NCI-H82 treated with DMSO at 0.1 percent for 48 hours (cell line): ENCODE data around the gene ZCCHC3.
"Not testable (repeated sequence)": the region's sequence is repeated elsewhere in the genome, so short reads cannot be mapped to it uniquely, and the experiment has no call there.

Source experiments
- DNase-seq: peaks from one replicate; lab custom pipeline; 2025; ENCODE audit not compliant: unreplicated experiment; lab: John Stamatoyannopoulos, UW

ZCCHC3 gene, protein sequence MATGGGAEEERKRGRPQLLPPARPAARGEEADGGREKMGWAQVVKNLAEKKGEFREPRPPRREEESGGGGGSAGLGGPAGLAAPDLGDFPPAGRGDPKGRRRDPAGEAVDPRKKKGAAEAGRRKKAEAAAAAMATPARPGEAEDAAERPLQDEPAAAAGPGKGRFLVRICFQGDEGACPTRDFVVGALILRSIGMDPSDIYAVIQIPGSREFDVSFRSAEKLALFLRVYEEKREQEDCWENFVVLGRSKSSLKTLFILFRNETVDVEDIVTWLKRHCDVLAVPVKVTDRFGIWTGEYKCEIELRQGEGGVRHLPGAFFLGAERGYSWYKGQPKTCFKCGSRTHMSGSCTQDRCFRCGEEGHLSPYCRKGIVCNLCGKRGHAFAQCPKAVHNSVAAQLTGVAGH

GRCh38 chr20:297098-297924 is at the start of gene ZCCHC3:
ZCCHC3 (plus strand) TSS chr20:297570; CDS start chr20:297587, 17 bp downstream.
- peak; percentile 74 for DNase-seq

DNA sequence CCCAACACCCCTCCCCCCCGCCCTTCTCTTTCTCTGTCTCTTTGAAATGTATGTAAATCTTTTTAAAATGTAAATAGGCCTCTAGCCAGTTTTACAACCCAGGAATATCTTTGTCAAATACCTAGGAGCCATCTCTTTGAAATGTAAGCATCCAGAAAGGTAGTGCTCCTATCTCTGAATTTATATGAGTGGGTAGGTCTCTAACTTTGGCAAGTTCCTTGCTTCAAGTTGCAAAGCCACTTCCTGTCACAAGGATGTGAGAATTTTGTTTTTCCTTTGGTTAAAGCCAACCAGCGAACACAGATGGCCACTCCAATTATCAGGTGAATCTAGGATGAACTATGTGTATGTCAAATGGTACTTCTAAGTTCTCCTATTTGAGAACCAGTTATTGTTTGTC is 46.0 kb upstream of the ZCCHC3 start:
- DNase-seq: no peak

- no peak for DNase-seq
These were observed 44.6 kb upstream of the ZCCHC3 start for GRCh38 chr20:252801-253200.

- DNase-seq: not testable (repeated sequence)
These were observed 43.9 kb upstream of the ZCCHC3 start for GRCh38 chr20:253447-253846.

- DNase-seq: no peak
These were observed 40.0 kb upstream of the ZCCHC3 start, which contains the start of gene DEFB132 for GRCh38 chr20:257419-257818. DEFB132 (plus strand) TSS chr20:257724; CDS start chr20:257779, 55 bp downstream.

- no peak for DNase-seq
These were observed 39.0 kb upstream of the ZCCHC3 start for GRCh38 chr20:258269-258858.

GRCh38 chr20:258963-259362 is 38.4 kb upstream of the ZCCHC3 start:
- no peak for DNase-seq

GRCh38 chr20:259981-260380 is 37.4 kb upstream of the ZCCHC3 start:
- DNase-seq: no peak

- no peak for DNase-seq
These were observed 33.7 kb upstream of the ZCCHC3 start for GRCh38 chr20:263701-264100.

DNA sequence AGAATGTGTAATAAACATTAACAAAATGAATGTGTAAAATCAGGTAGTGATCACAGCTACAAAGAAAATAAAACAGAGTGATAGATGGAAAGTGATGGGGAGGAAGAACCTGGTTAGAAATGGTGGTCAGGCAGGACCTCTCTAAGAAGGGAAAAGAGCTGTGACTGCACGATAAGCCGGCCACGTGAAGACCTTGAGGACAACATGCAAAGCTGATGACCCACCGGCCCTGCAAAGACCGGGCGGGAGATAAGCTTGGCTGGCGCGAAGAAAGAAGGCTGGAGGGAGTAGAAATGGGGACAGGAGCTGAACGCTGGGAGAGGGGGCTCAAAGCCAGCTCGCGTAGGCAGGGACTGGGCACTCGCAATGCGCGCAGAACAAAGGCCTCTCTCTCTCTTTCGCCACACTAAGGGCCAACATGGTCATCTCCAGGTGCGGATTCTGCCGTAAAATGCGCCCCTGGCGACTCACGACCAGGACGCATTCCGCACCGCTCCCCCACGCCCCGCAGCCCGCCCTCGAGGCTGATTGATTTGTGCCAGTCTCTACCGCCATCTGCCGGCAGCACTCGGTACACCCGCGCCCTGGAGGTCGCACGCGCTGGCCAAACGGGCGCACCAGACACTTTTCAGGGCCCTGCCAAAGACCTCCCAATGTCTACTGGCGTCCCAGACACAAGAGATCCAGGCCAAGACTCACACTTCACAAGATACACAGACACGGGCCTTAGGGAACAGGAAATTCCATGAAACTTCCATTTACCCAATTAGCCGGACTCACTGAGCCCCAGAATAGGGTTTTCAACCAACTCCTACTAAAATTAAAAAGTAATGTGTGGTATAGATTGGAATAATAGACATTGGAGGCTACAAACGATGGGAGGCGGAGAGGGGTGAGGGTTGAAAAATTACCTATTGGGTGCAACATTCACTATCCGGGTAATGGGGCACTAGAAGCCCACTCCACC is 30.5 kb upstream of the ZCCHC3 start:
- DNase-seq: peak; percentile 30

- no peak for DNase-seq
These were observed 26.9 kb upstream of the ZCCHC3 start for GRCh38 chr20:270517-270916.

GRCh38 chr20:271069-271468 is 26.3 kb upstream of the ZCCHC3 start:
- no peak for DNase-seq

DNA sequence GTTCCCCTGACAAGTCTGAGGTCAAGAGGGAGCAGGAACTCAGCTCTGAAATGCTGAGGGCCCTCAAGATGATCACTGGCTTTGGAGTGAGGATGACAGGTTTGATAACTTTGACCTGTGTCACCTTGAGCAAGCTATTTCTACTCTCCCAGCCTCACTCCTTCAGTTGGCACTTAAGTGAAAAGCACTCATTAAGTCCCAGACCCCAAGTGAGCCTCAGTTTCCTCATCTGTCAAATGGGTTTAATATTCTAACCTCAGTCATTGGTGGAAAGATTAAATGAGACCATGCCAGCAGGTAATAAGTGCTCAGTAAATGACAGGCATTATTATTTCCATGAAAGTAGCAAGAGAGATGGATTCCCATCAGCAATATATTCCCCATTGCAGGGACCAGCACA is 25.8 kb upstream of the ZCCHC3 start:
- DNase-seq: no peak

GRCh38 chr20:272718-273117 is 24.7 kb upstream of the ZCCHC3 start:
- no peak for DNase-seq

- DNase-seq: no peak
These were observed 23.5 kb upstream of the ZCCHC3 start for GRCh38 chr20:273884-274283.

DNA sequence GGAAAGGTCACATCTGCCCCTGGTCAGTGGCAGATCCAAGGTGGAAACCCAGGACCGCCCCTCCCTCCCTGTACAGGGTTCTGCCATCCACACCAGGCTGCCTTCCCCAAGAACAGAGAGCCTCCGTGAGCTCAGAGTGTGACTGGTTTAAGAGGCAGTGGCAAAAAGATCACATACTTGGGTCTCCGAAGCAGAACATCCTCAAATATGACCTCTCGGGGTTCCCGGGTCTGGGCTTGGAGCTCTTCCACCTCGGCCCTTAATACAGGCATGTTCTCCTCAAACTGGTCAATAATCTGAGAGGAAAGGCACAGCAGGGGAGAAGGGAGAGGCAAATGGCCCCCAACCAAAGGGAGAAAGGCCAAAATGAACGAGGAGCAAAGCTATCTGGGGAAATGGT is 21.6 kb upstream of the ZCCHC3 start:
- no peak for DNase-seq

- no peak for DNase-seq
These were observed 20.5 kb upstream of the ZCCHC3 start for GRCh38 chr20:276620-277495.

DNA sequence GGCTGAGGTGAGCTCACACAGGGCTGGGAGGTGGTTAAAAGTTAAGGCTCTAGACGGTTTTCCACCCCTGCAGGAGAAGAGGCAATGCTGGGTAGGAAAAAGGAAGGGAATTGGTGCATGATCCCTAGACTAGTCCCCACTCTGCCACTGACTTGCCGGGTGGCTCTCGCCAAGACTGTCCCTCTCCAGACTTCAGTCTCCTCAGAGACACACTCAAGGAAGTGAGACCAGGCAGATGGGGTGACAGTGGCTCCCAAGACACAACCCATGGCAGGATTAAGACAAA is 19.9 kb upstream of the ZCCHC3 start:
- DNase-seq: no peak

- no peak for DNase-seq
These were observed 19.2 kb upstream of the ZCCHC3 start for GRCh38 chr20:278181-278580.
